Panc1 (cell line): Measurements from ENCODE around the gene POC5. TPM values are rescaled to one million over a fixed set of nuclear protein-coding genes. Genes with fewer than 3 reads are reported as not detected.

ENCODE experiments used
- ATAC-seq: fragments of 200-7000 bp; cut with Tn5 transposase; 2 replicates; pipeline ENCODE4 v1.9.1; 2020; ENCODE audit warnings: mild to moderate bottlenecking, moderate library complexity
- BruUV-seq: library from RNA; stranded (reverse); fragments of 400-500 nt; replicated peaks from 2 replicates; lab custom pipeline; 2021; lab: Mats Ljungman, UMichigan
- CTCF ChIA-PET: fragments of 300-600 bp; sonication (Branson Sonifier 250); formaldehyde crosslinking; loops from one replicate; lab custom pipeline; 2022; ENCODE audit warnings: antibody characterized with exemption; lab: Charles Lee
- POLR2A ChIA-PET: fragments of 300-600 bp; sonication (Branson Sonifier 250); formaldehyde crosslinking; loops from one replicate; lab custom pipeline; 2022; ENCODE audit warnings: antibody characterized with exemption; lab: Charles Lee
- DNase-seq: peaks from one replicate; pipeline ENCODE4 v3.0.0-alpha.2; 2010; ENCODE audit warnings: low read depth, low spot score
- H3K27ac ChIP-seq: 2 replicates; pipeline ENCODE4 v1.5.1; 2011; ENCODE audit warnings: mild to moderate bottlenecking, low read length, inconsistent platforms
- H3K27me3 ChIP-seq: fragments of 200-500 bp; sonication (Bioruptor generic); 2 replicates; pipeline ENCODE4 v1.6.0; 2014; ENCODE audit warnings: low read length, inconsistent platforms; ENCODE audit not compliant: control insufficient read depth, insufficient read depth
- H3K36me3 ChIP-seq: fragments of 200-500 bp; sonication (Bioruptor generic); 2 replicates; pipeline ENCODE4 v1.5.1; 2014; ENCODE audit warnings: inconsistent platforms, mild to moderate bottlenecking, low read length, moderate library complexity; ENCODE audit not compliant: control insufficient read depth, insufficient read depth
- H3K4me1 ChIP-seq: 2 replicates; pipeline ENCODE4 v1.5.1; 2011; ENCODE audit warnings: inconsistent platforms, mild to moderate bottlenecking, low read length, moderate library complexity; ENCODE audit not compliant: control insufficient read depth, insufficient read depth
- H3K4me3 ChIP-seq, 2 experiments: 2 replicates each; pipeline ENCODE4 v1.5.1; 2011 to 2012; ENCODE audit warnings: low read depth in 2 of 2, low read length in 2 of 2, mild to moderate bottlenecking in 2 of 2, inconsistent platforms in 1 of 2, moderate library complexity in 1 of 2
- H3K9me3 ChIP-seq: fragments of 200-500 bp; sonication (Bioruptor generic); 2 replicates; pipeline ENCODE4 v1.5.1; 2014; ENCODE audit warnings: low read depth, mild to moderate bottlenecking, inconsistent platforms, low read length, moderate library complexity; ENCODE audit not compliant: control insufficient read depth, insufficient read depth
- POLR2AphosphoS5 ChIP-seq: IDR thresholded peaks from 2 replicates; pipeline ENCODE4 v1.6.1; 2012; ENCODE audit warnings: mild to moderate bottlenecking, low read depth, low read length, moderate library complexity
- SIN3A ChIP-seq: IDR thresholded peaks from 2 replicates; pipeline ENCODE4 v1.6.1; 2012; ENCODE audit warnings: low read depth, mild to moderate bottlenecking, low read length, moderate library complexity, borderline replicate concordance; ENCODE audit not compliant: insufficient read depth
- TCF7L2 ChIP-seq: IDR thresholded peaks from 2 replicates; pipeline ENCODE4 v1.6.1; 2011; ENCODE audit warnings: mild to moderate bottlenecking, low read depth, low read length, inconsistent platforms
- in situ Hi-C: cut with HindIII; loops from 2 replicates; pipeline ENCODE4 v1.10.0; 2016; ENCODE audit warnings: low sequenced_read_pairs, low pct_unique_long_range_greater_than_20kb
- intact Hi-C: fragments of 100-400 bp; cut with micrococcal nuclease; formaldehyde crosslinking; loops from one replicate; pipeline ENCODE4 v1.10.0; 2022; ENCODE audit not compliant: unreplicated experiment
- total RNA-seq: library from RNA; stranded (reverse); gene quantifications from one replicate; pipeline ENCODE4 v1.2.1, GENCODE V29; 2021; ENCODE audit not compliant: unreplicated experiment
- TF ChIP-seq, protein P1 (sequence below), 2 experiments: IDR thresholded peaks; 2 replicates each; pipeline ENCODE4 v1.6.1; 2011 to 2012; ENCODE audit warnings: low read depth in 2 of 2, control low read depth in 1 of 2, low read length in 1 of 2, mild to moderate bottlenecking in 1 of 2, moderate library complexity in 1 of 2; ENCODE audit not compliant: insufficient read depth in 1 of 2
- TF ChIP-seq, protein P2 (sequence below): fragments of 450-650 bp; IDR thresholded peaks from 2 replicates; pipeline ENCODE4 v1.5.1; 2017; ENCODE audit warnings: mild to moderate bottlenecking

Gene POC5
- total RNA-seq, 1 experiment from 2014 or later, result 19.7 TPM

DNA sequence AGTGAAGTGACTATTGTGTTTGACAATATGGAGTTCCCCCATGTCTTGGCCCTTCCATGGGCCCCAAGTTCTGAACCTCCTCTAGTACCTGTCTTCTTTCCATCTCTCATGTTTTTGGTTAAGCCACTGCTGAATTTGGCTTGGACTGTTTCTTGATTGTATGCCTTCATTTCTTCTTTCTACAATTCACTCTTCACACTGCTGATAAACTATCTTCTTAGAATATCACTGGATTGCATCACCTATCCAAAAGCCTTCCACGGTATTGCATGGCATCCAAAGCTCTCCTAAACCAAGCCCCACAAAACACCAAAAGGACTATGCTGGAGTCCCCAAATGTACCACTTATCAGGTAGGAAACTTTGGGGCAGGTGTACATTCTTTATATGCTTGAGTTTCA, 4.3 kb upstream of the POC5 start:
- TF ChIP-seq SIN3A, result no peak
- TF ChIP-seq, protein P1, sequence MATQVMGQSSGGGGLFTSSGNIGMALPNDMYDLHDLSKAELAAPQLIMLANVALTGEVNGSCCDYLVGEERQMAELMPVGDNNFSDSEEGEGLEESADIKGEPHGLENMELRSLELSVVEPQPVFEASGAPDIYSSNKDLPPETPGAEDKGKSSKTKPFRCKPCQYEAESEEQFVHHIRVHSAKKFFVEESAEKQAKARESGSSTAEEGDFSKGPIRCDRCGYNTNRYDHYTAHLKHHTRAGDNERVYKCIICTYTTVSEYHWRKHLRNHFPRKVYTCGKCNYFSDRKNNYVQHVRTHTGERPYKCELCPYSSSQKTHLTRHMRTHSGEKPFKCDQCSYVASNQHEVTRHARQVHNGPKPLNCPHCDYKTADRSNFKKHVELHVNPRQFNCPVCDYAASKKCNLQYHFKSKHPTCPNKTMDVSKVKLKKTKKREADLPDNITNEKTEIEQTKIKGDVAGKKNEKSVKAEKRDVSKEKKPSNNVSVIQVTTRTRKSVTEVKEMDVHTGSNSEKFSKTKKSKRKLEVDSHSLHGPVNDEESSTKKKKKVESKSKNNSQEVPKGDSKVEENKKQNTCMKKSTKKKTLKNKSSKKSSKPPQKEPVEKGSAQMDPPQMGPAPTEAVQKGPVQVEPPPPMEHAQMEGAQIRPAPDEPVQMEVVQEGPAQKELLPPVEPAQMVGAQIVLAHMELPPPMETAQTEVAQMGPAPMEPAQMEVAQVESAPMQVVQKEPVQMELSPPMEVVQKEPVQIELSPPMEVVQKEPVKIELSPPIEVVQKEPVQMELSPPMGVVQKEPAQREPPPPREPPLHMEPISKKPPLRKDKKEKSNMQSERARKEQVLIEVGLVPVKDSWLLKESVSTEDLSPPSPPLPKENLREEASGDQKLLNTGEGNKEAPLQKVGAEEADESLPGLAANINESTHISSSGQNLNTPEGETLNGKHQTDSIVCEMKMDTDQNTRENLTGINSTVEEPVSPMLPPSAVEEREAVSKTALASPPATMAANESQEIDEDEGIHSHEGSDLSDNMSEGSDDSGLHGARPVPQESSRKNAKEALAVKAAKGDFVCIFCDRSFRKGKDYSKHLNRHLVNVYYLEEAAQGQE (IDR thresholded peaks at IDR 0.05; ENCODE audit: insufficient read depth in 1 of 2, low read depth in 2 of 2, low read length in 1 of 2), result no peak
- TF ChIP-seq POLR2AphosphoS5, result no peak
- no peak for TF ChIP-seq TCF7L2
- TF ChIP-seq, protein P2, sequence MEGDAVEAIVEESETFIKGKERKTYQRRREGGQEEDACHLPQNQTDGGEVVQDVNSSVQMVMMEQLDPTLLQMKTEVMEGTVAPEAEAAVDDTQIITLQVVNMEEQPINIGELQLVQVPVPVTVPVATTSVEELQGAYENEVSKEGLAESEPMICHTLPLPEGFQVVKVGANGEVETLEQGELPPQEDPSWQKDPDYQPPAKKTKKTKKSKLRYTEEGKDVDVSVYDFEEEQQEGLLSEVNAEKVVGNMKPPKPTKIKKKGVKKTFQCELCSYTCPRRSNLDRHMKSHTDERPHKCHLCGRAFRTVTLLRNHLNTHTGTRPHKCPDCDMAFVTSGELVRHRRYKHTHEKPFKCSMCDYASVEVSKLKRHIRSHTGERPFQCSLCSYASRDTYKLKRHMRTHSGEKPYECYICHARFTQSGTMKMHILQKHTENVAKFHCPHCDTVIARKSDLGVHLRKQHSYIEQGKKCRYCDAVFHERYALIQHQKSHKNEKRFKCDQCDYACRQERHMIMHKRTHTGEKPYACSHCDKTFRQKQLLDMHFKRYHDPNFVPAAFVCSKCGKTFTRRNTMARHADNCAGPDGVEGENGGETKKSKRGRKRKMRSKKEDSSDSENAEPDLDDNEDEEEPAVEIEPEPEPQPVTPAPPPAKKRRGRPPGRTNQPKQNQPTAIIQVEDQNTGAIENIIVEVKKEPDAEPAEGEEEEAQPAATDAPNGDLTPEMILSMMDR, result no peak
- Histone ChIP-seq H3K4me1 (no peaks in the 10 kb centered on the region), H3K27ac (no peak overlapping the region), H3K4me3 (no peak overlapping the region), H3K9me3 (no peaks in the 10 kb centered on the region), H3K36me3 (no peaks in the 10 kb centered on the region), H3K27me3 (no peaks in the 10 kb centered on the region)
- no peak for ATAC-seq
- no peak for DNase-seq
- BruUV-seq, result no TSS peak
- in situ Hi-C loops, result no loop called here
- intact Hi-C loops, result no loop called here
- ChIA-PET CTCF (no interaction called here), POLR2A (no interaction called here)

DNA sequence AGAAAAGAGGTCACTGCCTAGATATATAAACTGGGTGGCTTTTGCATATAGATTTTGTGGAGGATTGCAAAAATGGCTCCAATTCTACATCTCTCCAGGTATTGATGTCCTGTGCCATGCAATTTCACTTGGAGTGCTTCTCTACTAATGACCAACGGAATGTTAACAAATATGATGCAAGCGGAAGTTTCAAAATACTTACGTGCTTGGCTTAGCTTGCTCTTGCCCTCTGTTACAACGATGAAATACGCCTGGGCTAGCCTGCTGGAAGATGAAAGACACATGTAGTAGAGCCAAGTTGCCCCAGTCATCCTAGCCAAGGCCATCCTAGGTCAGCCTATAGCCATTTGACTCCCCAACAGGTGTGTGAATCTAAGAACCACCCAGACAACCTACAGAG, 3.6 kb upstream of the POC5 start:
- CTCF ChIA-PET, result no interaction called here
- Histone ChIP-seq H3K36me3 (no peaks in the 10 kb centered on the region), H3K4me3 (no peak overlapping the region), H3K27ac (no peak overlapping the region), H3K27me3 (no peaks in the 10 kb centered on the region), H3K9me3 (no peaks in the 10 kb centered on the region), H3K4me1 (peaks cover 6% of the 10 kb centered on the region)
- ATAC-seq (no peak), DNase-seq (no peak)
- in situ Hi-C loops, result no loop called here
- POLR2A ChIA-PET, result no interaction called here
- no TSS peak for BruUV-seq
- TF ChIP-seq SIN3A (no peak), POLR2AphosphoS5 (no peak), TCF7L2 (no peak)
- TF ChIP-seq, protein P2, result no peak
- TF ChIP-seq, protein P1 (IDR thresholded peaks at IDR 0.05; ENCODE audit: insufficient read depth in 1 of 2, low read depth in 2 of 2, low read length in 1 of 2), result no peak
- intact Hi-C loops, result no loop called here
